ENCODE results near the gene STX8. TPM values are rescaled to one million over a fixed set of nuclear protein-coding genes. Genes with fewer than 3 reads are reported as not detected.

STX8 gene
- total and polyA plus RNA-seq, 8 donors, result 26.9 to 37.4 (median 32.3) TPM

- Histone ChIP-seq H3K4me1 (no peaks in the 10 kb centered on the region), H3K27ac (no peak overlapping the region), H3K27me3 (no peaks in the 10 kb centered on the region), H3K36me3 (no peaks in the 10 kb centered on the region), H3K4me3 (no peak overlapping the region), H3K9me3 (no peaks in the 10 kb centered on the region)
- FAIRE-seq, result no peak
- DNase-seq, result no peak
- no peak for TF ChIP-seq CTCF (IDR thresholded peaks at IDR 0.05)
- no peak for ATAC-seq
- WGBS, 2 donors, result 81 to 83% methylated on average over 12 of the region's 12 CpGs
- intact Hi-C loops (cut with DNase I), result no loop called here
Observed at GRCh38 chr17:9251273-9251672, 324.3 kb downstream of the STX8 start.

- Histone ChIP-seq H3K4me1 (no peaks in the 10 kb centered on the region), H3K36me3 (no peaks in the 10 kb centered on the region), H3K27ac (no peak overlapping the region), H3K9me3 (no peaks in the 10 kb centered on the region), H3K27me3 (no peaks in the 10 kb centered on the region), H3K4me3 (no peak overlapping the region)
- TF ChIP-seq CTCF (IDR thresholded peaks at IDR 0.05), result no peak
- 87 to 92% methylated on average over 21 of the region's 21 CpGs for WGBS, 2 donors
- intact Hi-C loops (cut with DNase I), result no loop called here
- DNase-seq (peak in 1 of 6 donors; percentile 45), FAIRE-seq (no peak), ATAC-seq (no peak)
Observed at GRCh38 chr17:9249245-9249953, 326.2 kb downstream of the STX8 start.

GRCh38 chr17:9247401-9247938 lies 328.1 kb downstream of the STX8 start:
- WGBS, 2 donors, result 93 to 95% methylated on average over 21 of the region's 21 CpGs
- Histone ChIP-seq H3K4me1 (no peaks in the 10 kb centered on the region), H3K36me3 (no peaks in the 10 kb centered on the region), H3K27me3 (no peaks in the 10 kb centered on the region), H3K9me3 (no peaks in the 10 kb centered on the region), H3K4me3 (no peak overlapping the region), H3K27ac (no peak overlapping the region)
- no peak for TF ChIP-seq CTCF (IDR thresholded peaks at IDR 0.05)
- intact Hi-C loops (cut with DNase I), result no loop called here
- FAIRE-seq (no peak), DNase-seq (no peak), ATAC-seq (no peak)

- no peak for FAIRE-seq
- H3K36me3 ChIP-seq, result no peaks in the 10 kb centered on the region
- no peak for ATAC-seq
- H3K4me3 ChIP-seq, result no peak overlapping the region
- peaks cover 3 to 12% (median 12%) of the 10 kb centered on the region in 3 donors for H3K4me1 ChIP-seq
- TF ChIP-seq CTCF (IDR thresholded peaks at IDR 0.05), result no peak
- no peaks in the 10 kb centered on the region for H3K27me3 ChIP-seq
- no peak for DNase-seq
- intact Hi-C loops (cut with DNase I), result no loop called here
- 88% methylated on average over 21 of the region's 21 CpGs for WGBS, 2 donors
- H3K27ac ChIP-seq, result no peak overlapping the region
- no peaks in the 10 kb centered on the region for H3K9me3 ChIP-seq
Observed at GRCh38 chr17:9244066-9245052, 331.3 kb downstream of the STX8 start.
